Measurements from ENCODE around the gene SLC7A6.

SLC7A6 gene

DNA sequence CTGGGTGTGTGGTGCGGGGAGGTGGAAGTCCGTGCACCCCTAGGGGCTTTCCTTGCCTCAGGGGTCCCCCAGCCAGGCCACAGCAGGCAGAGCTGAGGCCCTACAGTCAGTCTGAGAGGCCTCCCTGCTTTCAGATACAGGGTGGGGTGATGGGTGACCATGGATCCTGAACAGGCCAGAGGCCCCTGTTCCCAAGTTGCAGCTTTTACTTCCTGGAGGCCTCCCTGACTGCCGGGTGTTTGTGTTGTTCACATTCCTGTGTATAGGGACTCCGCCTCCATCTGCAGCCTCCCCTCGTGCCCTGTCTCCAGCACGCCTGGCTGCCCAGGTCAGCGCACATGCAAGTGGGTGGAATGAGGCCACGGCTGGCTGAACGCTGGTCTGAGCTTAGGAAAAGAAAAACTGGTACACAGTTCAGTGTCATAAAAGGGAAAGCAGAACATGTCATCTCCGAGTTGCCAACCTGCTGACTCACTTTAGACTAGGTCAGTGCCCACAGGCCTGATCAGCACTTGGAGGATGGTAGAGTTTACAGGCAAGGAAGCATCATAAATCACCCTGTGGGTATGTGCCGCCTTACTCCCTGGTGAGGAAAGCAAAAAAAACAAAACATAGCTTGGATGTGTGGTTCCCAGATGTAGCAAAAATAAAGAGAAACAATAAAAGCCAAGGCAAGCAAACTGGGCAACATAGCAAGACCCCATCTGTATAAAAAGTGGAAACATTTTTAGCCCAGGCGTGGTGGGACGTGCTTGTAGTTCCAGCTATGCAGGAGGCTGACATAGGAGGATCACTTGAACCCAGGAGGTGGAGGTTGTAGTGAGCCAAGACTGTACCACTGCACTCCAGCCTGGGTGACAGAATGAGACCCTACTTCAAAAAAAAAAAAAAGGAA, 6.2 kb upstream of the SLC7A6 start:
- DNase-seq: no peak

DNA sequence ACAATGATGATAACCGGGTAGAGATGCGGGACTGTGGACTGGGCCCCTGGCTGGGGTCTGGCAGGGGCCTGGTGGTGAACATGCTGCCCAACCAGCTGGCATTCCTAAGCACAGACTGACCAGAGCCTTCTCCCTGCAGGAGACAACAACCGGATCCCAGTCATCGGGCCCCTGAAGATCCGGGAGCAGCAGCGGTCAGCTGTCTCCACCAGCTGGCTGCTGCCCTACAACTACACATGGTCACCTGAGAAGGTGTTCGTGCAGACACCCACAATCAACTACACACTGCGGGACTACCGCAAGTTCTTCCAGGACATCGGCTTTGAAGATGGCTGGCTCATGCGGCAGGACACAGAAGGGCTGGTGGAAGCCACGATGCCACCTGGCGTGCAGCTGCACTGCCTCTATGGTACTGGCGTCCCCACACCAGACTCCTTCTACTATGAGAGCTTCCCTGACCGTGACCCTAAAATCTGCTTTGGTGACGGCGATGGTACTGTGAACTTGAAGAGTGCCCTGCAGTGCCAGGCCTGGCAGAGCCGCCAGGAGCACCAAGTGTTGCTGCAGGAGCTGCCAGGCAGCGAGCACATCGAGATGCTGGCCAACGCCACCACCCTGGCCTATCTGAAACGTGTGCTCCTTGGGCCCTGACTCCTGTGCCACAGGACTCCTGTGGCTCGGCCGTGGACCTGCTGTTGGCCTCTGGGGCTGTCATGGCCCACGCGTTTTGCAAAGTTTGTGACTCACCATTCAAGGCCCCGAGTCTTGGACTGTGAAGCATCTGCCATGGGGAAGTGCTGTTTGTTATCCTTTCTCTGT, 5.1 kb upstream of the SLC7A6 start:
- no peak for DNase-seq

DNA sequence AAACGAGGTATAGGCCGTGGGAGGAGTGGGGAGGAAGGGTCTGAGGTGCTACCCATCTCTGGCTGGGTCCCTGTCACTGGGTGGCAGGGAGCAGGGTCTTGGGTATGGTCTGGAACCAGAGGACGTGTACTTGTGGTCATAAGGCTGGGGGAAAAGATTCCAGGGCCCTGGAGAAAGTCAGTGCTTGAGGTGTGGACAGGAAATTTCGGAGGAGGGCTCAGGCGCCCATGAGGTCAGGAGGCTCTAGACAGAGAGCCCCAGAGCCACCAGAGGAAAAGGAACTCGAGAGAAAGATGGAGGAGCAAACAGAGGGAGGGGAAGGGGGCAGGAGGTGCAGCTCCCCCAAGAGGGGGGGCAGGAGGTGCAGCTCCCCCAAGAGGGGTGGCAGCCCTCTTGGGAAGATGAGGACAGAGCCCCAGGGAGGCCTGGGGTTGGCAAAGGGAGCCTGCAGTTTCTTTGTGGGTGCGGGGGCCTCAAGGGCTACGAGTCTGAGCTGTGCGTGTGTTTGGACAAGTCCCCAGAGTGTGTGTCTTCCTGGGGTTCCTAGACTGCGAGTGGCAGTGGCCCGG, 683 bp upstream of the SLC7A6 start:
- DNase-seq: no peak

DNA sequence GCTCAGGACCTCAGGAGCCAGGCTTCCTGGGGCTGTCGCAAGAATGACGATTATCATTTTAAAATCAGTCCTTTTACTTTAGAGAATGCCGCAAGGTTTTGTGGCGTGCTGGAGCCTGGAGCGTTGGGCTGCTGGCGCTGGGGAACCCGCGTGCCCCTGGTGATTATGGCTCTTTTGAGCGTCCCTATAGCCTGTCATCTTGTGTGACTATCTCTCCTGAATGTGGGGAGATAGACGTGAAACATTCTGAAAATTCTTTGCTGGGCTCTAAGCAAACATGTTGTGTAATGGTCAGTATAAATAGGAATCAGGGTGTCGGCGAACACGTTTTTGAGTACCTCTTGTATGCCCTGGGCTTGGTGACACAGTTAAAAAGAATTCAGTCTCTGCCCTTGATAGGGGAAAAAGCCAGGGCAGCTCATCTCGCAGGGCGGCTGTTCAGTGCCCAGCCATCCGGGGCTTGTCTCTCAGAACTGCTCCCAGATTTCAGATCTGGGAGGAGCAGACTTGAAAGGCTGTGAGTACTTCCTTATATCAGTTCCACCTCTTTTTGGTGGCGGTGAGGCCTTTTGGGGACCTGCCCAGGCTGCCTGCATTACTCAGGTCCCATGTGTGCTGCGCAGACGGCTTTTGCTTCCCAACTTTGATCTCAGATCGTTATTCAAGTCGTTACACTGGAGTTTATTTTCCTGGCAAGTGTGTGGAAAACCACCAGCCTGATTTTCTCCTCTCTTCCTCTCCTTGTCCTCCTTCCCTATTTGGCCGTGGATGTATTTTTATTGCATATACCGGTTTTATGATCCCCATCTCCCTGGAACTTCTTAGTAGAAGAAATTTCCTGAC, 973 bp downstream of the SLC7A6 start:
- peak; percentile 65 for DNase-seq

DNA sequence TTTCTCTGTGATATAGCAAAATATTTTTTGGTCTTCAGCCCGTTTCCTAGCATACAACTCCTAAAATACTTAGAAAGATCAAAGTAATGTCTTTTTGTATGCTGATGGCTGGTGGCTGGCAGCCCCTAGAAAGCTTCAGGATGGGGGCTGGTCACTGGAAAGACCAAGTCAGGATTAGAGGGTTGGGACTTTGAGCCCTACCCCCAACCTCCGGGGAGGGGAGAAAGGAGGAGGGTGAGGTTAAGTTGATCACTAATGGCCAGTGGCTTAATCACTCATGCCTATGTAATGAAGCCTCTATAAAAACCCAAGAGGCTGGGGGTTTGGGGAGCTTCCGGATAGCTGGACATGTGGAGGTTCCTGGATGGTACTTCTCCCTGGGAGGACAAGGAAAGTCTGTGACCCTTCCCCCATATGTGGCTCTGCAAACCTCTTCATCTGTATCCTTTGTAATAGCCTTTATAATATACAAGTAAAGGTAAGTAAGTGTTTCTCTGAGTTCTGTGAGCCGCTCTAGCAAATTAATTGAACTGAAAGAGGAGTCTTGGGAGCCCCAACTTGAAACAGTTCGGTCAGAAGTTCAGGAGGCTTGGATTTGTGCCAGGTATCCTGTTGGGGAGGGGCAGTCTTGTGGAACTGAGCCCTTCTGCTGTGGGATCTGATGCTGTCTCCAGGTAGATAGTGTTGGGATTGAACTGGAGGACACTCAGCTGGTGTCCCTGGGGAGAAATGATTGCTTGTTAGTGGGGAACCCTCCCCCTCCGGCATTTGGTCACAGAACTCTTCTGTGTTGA, 3.5 kb downstream of the SLC7A6 start:
- no peak for DNase-seq

DNA sequence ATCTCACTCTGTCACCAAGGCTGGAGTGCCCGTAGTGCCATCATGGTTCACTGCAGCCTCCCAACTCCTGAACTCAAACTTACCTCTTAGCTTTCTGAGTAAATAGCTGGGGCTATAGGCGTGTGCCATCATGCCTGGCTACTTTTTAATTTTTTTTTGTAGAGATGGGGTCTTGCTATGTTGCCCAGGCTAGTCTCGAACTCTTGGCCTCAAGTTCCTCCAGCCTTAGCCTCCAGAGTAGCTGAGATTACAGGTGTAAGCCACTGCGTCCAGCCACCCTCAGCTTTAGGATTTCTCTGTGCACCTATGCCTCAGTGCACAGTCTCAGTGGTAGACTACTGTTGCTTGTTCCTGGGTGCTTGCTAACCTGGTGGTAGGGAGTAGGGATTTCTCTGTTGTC, 5.5 kb downstream of the SLC7A6 start:
- DNase-seq: no peak

DNA sequence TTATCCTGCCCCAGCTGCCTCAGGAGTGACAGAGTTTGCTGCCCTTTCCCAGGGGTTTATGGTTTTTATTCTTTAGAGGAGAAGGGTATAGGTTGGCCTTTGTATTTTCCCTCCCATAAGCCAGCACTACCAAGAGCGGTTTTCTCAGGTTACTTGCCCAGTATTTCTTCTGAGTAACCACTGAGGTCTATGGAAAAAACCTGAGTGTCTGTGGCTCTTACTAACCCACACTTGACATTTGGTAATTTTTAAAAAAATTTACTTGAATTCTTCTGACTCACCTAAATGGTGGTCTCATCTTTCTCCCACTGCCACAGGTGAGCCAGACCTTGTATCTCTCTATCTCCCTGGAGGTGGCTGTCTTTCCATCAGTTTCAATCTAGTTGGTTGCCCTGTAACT, 6.0 kb downstream of the SLC7A6 start:
- no peak for DNase-seq

DNA sequence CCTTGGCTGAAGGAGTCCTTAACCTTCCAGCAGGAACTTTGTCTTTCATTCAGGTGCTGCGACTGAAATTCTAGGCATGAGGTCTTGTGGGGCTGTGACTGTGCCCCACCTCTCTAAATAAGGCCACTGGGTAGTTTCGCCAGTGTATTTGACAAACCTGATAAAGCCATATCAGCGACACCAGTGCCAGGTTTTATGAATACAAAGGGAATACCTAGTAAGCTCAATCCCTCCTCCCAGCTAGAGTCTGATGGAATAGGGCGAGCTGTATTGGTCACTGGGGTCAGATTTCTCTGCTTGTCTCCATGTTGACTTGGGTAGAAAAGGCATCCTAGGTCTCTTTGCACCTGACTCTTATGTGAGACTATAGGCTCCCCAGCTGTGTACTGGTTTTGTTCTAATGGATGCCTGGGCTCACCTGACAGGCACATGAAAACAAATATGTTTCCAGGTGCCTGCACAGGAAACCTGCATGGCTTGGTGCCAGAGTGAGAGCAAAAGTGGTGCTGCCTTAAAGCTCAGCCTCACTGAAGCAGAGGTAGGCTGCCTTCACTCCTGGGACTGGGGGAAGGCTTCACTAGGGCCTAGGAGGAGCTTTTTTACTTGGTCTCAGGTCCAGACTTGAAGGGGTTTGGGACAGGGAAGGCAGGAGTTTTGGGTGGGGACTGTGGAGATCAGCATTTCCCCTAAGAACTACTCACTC, 8.3 kb downstream of the SLC7A6 start:
- no peak for DNase-seq

DNA sequence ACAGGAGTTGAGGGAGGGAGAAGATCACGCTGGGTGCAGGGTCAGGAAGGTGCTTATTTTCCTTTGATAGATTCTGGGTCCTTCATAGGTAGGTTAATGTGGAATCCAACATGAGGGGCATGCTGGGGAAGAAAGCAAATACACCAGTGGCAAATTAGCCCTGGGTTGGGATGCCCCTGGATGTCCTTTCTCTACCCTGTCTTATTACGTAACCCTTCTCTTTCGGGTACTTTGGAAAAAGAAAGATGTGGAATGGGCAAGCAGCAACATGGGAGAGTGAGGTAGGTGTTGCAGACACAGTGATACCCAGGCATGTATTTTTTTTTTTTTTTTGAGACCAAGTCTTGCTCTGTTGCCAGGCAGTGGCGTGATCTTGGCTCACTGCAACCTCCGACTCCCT, 9.1 kb downstream of the SLC7A6 start:
- DNase-seq: no peak

DNA sequence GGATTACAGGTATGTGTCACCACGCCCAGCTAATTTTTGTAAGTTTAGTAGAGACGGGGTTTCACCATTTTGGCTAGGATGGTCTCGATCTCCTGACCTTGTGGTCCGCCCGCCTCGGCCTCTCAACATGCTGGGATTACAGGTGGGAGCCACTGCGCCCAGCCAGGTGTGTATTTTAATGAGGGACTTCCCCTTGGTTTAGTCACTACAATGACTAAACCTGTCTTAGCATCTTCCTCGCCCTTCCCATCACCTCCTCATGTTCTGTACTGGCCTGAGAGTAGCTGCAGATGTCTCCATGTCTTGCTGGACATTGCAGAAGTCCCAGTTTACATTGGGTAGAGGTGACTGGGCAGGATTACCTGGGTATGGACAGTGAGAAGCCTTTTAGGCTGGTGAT, 9.6 kb downstream of the SLC7A6 start:
- no peak for DNase-seq

DNA sequence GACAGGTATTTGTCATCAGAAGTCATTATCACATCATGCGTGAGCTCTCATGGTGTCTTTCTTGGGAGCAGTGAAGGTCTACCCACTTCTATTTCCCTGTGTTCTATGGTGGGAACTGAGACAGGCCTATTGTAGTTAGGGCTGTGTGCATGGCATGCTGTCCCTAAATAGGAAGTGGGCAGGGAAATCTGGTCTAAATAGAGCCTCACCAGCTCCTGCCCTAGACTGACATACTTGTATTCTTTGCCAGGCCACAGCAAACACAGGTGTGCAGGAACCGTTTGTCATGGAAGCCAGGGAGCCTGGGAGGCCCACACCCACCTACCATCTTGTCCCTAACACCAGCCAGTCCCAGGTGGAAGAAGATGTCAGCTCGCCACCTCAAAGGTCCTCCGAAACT, 10.1 kb downstream of the SLC7A6 start:
- DNase-seq: no peak

DNA sequence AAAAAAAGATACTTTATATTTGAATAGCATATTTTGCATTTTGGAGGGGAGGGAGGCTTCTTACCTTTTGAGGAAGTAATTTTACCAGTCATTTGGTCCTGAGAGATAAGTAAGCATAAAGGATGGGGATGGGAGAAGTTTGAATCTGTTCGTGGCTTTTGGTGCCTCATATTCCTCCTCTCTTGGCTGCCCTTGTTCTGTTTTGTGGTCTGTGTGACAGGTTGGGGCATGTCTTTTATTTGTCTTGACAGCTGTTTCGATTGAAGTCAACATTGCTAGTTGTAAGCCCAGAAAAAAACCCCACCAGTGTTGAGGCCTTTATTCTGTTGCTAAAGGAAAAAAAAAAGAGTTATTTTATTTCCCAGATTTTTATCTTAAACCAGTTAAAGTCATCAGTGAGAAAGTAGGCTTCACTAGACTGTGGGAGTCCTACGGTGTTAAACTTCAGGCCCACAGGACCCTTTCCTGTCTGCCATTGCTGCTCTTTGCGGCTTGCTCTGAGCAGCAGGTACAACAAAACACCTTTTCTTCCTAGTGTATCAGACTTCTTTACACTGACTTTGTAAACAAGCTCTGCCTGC, 11.4 kb downstream of the SLC7A6 start:
- DNase-seq: peak; percentile 68

DNA sequence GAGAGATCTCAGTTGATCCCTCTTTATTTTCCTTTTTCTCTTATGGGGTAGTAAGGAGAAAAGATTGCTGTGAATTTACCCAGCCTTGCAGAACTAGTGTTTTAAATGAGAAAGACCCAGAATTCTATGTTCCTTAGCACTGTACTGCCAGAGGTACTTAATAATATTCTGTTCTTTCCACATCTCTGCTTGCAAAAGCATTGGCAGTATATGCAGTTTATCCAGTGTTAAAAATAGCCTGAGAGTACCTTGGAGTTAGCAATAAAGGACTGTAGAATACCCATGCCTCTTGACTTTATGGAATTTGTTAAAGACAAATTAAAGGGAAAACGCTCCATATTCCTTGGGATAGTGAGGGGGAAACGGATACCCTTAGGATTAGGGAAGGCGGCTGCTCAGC, 11.9 kb downstream of the SLC7A6 start:
- DNase-seq: no peak

DNA sequence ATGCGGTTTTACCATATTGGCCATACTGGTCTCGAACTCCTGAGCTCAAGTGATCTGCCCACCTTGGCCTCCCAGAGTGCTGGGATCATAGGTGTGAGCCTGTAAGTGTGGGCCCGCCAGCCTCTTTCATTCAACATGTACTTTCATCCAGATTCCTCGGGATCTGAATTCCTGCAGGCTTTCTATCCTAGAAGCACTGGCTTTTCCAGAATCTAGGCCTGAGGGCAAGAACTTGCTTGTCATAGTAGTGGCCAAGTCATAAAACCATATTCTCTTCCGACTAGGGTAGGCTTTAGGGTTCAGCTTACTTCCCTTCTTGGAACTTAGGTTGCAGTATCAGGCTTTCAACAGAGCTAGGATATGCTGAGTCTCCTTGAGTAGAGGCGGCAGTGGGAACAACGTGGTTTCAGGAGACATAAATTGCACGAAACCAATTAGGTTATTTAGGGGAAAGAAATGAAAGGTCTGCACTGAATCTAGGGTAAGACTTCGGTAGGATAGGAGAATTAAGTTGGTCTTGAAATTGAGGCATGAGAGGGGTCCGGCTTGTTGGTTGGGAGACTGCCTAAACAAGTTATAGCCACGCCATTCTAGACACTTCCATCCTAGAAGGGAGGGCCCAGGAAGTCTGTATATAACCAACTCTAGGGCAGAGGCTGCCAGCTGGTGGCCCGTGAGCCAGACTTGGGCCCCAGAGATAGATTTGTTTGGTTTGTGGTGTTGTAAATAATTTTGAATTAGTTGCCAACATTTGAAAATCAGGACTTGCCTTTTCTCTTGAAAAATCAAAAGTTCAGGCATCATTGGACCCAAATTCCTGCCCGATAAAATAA, 15.6 kb downstream of the SLC7A6 start:
- DNase-seq: no peak

DNA sequence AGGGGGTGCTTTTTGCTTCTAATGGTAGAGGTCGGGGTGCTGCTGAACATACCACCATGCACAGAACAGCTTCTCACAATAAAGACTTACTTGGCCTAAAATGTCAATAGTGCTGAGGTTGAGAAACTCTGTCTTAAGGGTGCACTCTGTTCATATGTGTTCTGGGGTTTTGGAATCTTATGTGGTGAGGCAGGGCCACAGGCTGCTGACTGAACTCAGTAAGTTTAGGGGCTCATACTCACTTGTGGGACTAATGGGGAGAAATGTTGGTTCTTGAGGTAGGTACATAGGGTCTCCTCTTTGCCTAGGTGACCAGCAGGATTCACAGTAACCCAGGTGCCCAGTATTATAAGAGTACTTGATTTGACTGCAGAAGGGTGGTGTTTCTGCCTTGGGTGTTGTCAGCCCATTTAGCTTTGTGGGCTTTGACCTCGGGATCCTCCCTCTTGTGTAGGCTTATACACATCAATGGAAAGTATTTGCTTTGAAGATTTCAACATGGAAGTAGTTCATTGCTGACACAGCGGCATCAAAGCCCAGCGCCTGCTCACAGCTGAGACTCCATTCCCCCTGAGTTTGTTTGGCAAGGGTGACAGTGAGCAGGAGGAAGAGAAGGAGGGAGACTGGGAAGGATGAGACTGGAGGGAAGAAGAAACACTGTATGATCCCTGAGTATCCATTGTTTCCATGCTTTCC, 17.2 kb downstream of the SLC7A6 start:
- DNase-seq: no peak

DNA sequence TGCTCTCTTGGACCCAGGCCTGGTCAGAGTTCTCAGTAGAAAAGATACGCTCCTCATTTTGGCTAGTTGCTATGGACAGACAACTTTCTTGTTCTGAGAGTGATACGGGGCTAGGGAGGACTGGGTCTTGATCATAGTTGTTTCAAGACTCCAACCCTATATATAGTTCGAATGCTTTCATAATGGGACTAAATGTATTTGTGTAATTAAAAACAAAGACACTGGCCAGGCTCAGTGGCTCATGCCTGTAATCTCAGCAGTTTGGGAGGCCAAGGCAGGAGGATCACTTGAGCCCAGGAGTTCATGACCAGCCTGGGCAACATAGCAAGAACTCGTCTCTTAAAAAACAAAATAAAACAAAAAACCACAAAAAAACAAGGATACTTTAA, 17.7 kb downstream of the SLC7A6 start:
- no peak for DNase-seq

DNA sequence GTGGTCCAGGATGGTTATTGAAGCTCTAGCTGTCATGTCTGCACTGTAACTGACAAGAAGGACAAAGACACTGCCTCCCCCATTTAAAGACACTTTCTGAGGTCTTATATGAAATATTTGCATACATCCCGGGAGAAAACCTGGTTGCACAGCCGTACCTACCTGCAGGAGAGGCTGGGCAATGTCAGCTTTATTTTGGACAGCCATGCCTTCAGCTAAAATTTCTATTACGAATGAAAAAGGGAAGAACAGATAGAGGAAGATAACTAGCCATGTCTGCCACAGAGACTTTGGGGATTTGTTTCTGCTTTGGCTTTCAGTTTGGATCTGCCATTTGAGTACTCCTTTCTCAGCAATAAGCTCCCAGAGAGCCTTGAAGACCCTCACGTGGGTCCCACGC, 19.0 kb downstream of the SLC7A6 start:
- no peak for DNase-seq

DNA sequence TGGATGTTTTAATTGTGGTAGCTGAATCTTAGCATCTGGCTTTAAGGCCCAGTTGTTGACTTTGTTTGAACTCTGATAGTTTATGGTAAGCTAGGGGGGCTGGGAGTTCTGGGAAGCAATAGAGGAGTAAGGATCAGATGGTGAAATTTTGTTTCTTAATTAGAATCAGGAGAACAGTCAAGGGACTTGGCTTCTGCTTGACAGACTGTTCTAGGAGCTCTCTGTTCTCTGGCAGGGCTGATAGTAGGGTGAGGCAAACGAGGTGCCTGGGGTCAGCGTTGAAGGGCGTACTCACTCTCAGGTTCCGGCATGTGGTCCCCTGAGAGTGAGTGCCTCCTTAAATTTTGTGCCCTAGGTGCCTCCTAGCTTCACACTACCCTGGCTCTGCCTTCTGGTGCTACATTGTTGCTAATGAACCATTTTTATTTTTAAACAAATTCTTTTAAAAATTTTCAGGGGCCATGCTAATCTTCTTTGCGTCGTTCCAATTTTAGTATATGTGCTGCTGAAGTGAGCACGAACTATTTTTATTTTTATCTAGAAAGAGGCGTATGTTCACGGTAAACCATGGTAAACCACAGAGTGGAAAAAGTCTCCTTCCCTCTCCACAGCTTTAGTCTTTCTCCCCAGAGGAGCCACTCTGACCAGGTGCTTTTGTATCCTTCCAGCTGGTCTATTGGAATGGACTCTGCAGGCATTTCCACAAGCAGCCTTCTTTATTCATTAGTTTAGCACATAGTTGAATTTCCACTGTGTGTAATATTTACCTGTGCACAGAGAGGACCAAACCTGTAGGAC, 19.7 kb downstream of the SLC7A6 start:
- no peak for DNase-seq

DNA sequence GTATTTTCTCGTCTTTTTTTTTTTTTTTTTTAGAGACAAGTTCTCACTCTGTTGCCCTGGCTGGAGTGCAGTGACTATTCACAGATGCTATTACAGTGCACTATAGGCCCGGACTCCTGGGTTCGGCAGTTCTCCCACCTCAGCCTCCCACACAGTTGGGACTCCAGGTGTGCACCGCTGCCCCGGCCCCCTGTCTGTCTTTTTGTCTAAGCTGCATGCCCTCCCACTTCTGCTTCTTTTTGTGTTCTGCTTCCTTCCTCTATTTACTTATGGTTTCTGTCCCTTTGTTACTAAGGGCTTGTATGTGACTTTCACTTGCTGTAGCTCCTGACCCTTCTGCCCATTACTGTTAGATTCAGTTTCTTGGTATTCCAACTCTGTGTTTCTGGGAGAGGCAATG, 20.5 kb downstream of the SLC7A6 start:
- DNase-seq: no peak

Measured in activated CD4-positive, alpha-beta T cell treated with anti-CD3 and anti-CD28 coated beads, Interleukin-2, Interleukin-6, amounts not matched to agents 100 ng/mL and 50 ng/mL, durations not matched to agents 16 hours and 8 hours (primary cell).